Effector CD8-positive, alpha-beta T cell (primary cell): Measurements from ENCODE around the gene SLC29A1.
"Not testable (repeated sequence)": the region's sequence is repeated elsewhere in the genome, so short reads cannot be mapped to it uniquely, and the experiment has no call there.

ENCODE experiments used
- DNase-seq: peaks from one replicate; lab custom pipeline; 2025; lab: John Stamatoyannopoulos, UW

The SLC29A1 gene

DNA sequence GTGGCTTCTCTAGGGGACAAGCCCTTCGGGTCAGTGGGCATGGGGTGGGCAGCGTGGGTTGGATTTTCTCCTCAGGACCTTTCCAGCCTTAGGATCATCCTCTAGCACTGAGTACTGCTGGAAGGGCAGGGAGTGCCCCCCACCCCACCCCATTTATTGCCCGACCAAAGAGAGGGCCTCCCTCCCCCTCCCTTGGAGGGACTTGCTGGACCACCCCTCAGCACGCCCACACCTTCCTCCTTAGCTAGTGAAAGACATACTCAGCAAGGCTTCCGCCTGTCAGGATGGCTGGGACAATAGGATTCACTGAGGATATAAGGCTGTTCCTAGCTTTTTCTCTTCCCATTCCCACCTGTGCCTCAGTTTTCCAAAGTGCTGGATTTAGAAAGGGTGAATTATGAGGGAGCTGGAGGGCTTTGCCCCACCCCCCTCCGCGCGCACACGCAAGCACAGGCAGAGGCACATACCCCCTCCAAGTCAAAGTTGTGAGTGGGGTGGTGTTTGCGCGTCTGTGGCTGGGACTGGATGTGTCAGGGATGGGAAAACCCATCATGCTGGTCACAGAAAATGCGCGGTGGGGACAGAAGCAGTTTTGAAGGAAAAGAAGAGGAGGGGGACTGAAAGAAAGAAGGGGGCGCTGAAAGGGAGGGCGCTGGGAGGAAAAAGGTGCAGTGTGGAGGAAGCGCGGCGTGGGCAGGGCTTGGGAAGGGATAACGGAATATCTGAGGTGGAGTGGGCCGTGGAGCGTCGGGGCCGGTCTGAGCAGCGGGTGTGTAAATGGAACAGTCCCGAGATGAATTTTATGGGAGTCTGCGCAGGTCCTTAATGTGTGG, 693 bp upstream of the SLC29A1 start:
- no peak for DNase-seq

DNA sequence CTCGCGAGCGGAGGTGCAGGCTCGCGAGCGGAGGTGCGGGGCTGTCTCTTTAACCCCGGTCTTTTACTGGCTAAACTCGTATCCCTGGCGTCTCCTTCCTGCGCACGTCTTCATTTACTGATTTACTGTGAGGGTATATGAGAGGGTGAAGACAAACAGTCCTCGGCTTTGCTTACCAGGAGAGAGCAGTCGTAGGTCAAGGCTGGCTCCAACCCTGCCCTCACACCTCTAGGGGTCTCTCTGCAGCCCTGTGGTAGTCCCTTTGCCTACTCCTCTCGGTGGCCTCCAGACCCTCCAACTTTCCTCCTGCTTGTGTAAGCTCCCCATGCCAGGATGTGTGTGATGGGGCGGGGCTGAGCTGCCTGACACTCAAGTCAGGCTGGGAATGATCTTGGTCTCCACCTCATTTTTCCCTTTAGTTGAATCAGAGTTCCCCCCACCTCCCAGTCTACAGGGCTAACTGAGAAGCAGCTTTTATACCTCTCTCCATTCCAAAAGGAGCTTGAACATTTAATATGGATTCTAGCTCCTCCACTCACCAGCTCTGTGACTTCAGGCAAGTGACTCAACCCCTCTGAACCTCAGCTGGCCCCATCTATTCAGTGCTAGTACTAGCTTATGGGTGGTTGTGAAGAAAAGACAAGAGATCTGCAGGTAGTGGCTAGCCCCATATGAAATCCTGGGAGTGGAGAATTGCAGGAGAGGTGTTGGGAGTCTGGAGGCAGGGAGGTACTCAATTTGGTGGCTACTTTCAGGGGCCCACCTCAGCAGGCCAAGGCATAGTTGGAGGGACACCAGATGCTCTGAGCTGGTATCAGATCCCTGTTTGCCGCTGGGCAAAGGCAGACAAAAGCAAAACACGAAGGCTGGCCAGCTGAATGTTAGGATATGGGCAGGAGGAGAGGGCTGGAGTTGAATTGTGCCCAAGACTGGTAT, 902 bp downstream of the SLC29A1 start:
- DNase-seq: no peak

DNA sequence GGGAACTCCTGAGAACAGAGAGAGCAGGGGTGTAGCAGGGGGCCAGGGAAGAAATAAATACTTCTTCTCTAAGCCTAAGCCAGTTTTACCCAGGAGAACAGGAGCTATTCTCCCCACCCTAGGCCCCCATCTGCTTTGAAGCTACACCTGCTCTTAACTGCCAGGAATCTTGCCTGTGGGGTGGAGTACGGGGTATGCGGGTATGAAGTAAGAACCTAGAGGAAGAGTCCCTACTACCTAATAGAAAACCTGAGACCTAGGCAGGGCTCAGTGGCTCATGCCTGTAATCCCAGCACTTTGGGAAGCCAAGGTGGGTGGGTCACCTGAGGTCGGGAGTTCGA, 1.5 kb downstream of the SLC29A1 start:
- DNase-seq: no peak

DNA sequence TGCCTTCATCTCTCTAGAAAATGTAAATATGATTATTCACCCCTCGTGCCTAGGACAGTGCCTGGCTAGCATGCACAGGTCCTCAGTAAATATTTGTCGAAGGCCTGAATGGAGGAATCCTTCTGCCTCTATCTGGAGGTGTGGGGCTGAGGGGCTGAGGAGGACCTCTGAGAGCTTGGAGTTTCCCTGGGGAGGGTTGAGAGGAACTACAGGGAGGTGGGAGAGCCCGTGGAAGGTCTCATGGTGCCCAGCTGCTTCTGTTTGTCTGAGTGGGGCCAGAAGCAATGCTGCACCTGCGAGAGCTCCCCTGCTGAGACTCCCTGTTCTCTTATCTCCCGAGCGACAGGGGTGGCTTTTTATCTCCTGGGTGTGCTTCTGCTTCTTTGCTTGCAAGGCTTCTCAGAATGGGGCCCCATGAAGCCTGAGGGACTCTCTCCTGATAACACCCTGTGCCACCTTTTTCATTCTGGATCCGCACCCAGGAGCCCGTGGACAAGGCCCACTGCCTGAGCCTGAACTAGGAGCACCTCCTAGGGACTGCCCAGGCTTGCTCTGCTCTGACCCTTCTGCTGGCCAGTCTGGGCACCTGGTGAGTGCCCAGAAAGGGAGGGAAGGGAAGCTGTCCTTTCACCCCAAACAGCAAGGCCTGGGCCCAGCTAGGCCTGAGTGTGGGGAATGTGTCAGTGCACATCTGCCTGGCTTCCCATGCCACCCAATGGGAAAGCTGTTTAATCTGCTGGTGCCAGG, 2.4 kb downstream of the SLC29A1 start:
- DNase-seq: no peak

DNA sequence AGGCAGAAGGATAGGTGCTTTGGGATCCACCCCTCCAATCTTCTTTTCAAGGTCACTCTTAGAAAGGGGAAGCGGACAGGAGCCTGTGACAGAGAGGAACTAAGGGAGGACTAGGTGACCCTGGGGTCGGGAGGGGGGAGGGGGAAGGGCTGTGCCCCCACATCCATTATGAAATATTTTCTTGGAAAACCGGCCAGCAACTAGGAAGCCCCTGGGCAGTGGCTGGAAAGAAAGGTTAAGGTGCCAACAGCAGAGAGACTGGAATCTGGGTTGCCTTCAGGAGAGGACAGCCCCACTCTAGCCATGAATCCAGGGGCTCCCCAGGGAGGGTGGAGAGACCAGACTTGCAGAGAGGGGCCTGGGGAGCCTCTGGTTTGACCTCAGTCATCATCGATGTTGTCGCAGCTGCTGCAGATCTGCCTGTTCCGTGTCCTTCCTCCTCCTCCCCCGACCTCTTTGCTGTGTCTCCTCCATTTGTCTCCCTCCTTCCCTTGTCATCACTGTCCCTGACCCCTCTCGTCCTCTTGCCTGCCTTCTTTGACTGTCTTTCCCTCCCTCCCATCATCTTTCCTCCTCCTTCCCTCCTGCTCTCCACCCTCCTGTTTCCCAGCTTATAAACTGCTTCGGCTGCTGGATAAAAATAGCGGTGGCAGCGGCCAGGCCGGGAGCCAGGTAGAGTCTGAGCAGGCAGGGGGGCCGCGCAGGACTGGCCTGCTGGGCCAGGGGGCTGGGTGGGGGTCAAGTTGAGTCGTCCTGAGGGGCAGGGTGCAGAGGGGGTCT, 3.2 kb downstream of the SLC29A1 start:
- no peak for DNase-seq

DNA sequence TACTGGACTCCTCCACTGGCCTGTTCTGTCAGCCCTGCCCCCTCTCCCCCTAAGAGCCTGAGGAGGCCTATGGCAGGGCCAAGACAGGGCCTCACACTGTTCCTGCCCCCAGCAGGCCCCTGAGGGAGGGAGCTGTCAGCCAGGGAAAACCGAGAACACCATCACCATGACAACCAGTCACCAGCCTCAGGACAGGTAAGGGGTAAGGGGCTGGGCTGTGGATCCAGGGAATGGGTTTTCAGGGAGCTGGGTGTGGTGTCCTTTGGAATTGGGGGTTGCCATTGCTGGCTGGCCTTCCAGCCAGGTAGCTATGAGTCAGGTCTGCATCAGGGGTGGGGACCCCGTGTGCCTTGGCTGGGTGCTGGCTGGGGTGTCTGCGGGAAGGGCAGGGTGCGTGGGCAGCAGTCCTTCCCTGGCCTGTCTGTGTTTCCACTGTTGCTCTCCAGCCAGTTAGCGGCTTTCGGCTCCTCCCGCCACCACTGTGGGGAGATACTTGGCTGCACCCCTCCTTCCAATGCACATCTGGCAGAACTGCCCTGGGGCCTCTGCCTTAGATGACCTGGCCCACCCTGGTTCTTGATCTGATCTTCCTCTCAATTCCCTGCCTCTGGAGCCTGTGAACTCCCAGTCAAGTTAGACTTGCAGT, 3.9 kb downstream of the SLC29A1 start:
- no peak for DNase-seq

DNA sequence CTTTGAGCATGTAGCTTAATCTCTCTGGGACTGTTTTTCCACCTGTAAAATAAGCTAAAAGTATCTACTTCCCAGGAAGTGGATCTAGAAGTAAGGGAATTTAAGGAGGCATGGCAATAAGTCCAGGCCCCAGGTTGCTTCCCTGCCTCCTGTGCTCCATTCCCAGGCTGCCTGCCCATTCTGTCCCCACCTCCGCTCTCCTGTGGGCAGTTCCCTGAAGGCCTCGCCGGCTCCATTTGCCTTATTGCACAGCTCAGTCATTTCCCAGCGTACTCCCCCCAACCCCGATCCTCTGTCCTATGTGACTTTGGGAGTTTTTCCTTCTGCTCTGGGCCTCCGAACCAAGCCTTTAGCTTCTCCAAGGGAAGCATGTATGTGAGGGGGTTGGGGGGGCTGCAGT, 4.6 kb downstream of the SLC29A1 start:
- DNase-seq: no peak

DNA sequence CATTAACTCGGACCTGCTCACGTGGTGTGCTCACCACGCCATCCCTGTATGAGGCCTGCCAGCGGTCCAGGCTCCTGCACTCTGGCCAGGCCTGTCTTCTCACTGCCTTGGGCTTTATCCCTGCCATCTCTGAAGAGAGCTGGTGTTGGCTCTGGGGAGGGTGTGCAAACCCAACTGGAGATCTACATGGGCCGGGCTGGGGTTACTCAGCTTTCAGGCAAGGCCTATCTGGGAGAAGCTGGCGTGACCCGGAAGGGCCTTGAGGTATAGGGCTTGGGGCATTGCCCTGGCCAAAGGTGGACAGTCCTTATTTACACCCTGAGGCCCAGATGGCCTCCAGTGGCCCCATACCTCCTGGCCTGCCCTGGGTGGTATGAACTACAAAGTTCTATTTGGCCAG, 5.0 kb downstream of the SLC29A1 start:
- DNase-seq: no peak

DNA sequence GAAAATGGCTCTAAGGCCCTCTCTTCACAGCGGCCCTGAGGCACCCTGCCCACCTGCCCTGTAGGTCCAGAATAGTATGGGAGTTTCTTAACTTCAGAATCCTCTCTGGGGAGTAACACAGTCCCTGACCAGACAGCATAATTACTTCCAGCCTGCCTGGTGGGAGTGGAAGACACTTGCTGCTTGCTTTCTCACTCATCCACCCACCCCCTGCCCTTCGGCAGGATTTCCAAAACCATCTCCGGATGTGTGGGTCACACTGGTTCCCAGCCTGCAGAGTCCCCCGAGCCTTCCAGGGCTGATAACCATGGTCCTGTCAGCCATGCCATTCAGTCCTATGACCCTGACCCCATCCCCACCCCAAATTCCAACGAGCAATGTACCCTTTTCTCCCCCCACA, 5.4 kb downstream of the SLC29A1 start:
- DNase-seq: no peak

DNA sequence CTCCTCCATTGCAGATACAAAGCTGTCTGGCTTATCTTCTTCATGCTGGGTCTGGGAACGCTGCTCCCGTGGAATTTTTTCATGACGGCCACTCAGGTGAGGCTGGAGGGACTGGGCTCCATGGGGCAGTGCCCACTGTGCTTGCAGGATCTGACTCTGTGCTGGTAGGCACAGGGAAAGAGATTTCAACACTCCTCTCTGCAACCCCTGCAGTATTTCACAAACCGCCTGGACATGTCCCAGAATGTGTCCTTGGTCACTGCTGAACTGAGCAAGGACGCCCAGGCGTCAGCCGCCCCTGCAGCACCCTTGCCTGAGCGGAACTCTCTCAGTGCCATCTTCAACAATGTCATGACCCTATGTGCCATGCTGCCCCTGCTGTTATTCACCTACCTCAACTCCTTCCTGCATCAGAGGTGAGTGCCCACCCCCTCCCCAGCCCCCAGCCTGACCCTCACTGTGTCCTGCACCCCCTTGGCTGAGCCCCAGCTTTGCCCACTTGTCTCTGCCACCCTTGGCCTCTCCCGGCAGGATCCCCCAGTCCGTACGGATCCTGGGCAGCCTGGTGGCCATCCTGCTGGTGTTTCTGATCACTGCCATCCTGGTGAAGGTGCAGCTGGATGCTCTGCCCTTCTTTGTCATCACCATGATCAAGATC, 6.1 kb downstream of the SLC29A1 start:
- no peak for DNase-seq

DNA sequence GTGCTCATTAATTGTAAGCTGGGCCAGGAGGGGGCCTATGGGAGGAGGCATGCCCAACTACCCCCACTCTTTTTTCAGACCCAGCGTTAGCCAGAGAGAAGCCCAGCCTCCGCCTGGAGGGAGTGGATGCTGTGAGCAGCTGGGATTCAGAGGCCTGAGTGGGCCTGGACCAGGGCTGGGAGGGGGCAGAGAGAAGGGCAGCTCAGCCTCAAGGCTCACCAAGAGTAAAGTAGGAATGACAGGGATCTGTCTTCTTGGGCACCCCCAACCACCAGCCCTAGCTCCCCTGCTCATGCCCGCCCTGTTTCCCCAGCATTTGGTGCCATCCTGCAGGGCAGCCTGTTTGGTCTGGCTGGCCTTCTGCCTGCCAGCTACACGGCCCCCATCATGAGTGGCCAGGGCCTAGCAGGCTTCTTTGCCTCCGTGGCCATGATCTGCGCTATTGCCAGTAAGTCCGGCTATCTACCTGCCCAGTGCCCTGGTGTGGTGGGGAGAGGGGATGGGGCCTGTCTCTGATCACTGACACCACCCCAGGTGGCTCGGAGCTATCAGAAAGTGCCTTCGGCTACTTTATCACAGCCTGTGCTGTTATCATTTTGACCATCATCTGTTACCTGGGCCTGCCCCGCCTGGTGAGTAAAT, 6.8 kb downstream of the SLC29A1 start:
- DNase-seq: no peak

DNA sequence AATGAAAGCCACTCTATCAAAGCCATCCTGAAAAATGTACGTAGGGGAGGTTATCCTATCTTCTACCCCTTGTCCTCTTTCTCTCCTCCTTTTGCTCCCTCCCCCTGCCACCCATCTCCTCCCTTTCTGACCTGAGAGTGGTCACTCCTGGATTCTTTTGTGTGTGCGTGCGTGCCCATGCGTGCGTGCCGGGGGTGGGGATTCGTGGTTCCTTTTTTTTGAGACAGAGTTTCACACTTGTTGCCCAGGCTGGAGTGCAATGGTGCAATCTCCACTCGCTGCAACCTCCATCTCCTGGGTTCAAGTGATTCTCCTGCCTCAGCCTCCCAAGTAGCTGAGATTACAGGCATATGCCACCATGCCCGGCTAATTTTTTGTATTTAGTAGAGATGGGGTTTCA, 8.0 kb downstream of the SLC29A1 start:
- not testable (repeated sequence) for DNase-seq

DNA sequence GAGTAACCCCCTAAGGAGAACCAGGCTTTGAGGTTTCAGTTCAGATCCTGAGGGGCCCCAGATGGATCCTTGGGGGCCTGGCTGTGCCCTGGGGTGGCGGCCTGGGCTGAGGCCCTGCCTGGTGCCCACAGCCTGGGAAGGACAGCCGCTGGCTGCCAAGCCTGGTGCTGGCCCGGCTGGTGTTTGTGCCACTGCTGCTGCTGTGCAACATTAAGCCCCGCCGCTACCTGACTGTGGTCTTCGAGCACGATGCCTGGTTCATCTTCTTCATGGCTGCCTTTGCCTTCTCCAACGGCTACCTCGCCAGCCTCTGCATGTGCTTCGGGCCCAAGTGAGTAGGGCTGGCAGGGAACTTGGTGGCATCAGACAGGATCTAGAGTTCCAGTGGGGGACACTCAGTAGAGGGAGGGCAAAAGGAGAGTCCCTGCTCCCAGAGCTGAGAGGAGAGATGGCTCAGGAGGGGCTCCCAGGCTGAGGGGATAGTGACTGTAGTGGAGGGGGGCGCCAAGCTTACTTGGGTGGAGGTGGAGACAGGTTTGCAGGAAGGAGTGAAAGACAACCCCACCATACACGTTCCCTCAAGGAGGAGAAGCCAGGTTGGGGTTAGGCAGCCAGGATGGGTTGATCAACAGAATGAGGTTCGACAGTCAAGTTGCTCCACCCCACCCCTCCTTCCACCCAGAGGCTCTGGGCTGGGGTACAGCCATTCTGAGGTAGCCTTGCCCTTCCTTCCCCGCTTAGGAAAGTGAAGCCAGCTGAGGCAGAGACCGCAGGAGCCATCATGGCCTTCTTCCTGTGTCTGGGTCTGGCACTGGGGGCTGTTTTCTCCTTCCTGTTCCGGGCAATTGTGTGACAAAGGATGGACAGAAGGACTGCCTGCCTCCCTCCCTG, 9.5 kb downstream of the SLC29A1 start:
- DNase-seq: no peak

DNA sequence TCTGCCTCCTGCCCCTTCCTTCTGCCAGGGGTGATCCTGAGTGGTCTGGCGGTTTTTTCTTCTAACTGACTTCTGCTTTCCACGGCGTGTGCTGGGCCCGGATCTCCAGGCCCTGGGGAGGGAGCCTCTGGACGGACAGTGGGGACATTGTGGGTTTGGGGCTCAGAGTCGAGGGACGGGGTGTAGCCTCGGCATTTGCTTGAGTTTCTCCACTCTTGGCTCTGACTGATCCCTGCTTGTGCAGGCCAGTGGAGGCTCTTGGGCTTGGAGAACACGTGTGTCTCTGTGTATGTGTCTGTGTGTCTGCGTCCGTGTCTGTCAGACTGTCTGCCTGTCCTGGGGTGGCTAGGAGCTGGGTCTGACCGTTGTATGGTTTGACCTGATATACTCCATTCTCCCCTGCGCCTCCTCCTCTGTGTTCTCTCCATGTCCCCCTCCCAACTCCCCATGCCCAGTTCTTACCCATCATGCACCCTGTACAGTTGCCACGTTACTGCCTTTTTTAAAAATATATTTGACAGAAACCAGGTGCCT, 10.2 kb downstream of the SLC29A1 start:
- no peak for DNase-seq

DNA sequence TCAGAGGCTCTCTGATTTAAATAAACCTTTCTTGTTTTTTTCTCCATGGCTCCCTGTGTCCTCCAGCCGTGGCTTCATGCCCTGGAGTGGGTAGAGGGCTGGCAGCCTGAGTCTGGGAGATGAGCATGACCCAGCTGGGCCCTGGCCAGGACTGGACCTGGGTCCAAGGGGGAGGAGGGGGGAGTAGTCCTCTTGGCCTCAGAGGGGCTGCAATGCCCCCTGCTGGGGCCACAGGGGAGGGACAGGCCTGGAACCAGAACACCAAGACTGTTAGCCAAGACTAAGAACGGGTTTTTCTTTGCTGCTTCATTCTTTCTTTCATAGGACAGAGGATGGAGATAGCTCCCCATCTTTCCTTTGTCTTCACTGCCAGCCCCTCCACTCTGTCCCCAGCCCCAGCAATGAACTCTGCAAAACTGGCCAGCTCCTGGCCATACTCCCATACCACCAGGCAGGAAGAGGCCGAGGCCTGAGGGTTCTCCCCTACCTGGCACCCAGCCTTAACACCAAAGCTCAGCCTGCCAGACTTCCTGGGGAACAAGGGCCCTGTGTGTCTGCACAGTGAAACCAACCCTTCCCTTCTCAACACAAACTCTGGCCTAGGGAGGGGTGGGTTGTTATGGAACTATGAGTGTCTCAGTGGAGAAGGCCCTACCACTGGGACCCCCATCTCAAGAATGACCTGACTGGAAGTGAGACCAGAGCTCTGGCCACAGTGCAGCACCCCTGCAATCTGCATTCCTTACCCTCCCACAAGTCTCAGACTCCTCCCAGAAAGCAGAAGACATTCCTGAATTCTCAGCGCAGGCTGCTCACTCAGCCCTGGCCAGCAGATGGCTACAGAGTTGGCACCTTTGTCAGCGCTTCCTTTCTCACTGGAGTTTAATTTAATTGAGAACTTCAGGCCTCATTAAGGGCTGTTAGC, 11.0 kb downstream of the SLC29A1 start:
- DNase-seq: no peak

DNA sequence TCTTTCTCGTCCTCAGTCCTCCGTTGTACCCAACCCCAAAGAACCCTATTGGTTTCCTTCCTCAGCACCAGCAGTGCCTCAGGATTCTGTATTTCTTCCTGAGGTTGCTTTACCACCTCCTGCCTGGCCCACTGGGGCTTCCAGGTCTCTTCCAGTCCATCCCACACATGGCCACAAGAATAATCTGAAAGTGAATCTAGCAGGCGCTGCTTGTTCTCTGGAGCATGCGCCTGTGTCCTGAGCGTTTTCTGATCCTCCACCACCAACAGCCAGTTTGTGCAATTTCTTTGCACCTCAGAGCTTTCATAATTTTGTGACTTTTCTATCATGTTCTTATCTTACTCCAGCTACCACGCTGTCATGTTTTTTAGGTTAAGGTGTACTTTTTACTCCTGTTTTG, 11.9 kb downstream of the SLC29A1 start:
- DNase-seq: no peak

DNA sequence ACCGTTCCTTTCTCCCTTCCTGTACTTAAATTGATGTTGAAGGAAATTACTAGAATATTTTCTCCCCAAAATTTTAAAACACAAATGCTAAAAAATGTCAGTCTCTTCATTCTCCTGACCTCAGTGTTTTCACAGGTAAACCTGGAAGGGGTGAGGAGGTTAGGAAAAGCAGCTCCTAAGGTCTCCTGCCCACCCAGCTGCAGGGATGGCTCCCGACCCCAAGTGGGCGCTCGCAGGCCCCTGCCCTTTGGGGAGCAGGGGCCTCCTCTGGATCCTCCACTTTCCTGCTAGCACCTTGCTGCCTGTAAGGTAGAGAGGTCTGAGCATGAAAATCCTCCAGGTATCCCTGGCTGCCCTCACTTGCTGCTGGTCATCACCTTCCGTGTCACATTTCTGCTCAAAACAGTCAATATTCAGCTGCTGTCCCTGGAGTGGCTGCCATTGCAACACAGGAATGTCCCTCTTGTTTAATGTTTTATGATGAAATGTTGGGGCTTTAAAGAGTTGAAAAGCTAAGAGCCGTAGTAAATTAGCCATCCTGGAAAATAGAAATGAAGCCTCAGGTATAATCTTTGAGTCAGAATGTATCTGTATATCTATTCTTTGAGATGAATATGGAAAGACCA, 12.6 kb downstream of the SLC29A1 start:
- DNase-seq: no peak
